ENCODE results near the gene BICD1.
"Not testable (repeated sequence)": the region's sequence is repeated elsewhere in the genome, so short reads cannot be mapped to it uniquely, and the experiment has no call there.

The BICD1 gene

DNA sequence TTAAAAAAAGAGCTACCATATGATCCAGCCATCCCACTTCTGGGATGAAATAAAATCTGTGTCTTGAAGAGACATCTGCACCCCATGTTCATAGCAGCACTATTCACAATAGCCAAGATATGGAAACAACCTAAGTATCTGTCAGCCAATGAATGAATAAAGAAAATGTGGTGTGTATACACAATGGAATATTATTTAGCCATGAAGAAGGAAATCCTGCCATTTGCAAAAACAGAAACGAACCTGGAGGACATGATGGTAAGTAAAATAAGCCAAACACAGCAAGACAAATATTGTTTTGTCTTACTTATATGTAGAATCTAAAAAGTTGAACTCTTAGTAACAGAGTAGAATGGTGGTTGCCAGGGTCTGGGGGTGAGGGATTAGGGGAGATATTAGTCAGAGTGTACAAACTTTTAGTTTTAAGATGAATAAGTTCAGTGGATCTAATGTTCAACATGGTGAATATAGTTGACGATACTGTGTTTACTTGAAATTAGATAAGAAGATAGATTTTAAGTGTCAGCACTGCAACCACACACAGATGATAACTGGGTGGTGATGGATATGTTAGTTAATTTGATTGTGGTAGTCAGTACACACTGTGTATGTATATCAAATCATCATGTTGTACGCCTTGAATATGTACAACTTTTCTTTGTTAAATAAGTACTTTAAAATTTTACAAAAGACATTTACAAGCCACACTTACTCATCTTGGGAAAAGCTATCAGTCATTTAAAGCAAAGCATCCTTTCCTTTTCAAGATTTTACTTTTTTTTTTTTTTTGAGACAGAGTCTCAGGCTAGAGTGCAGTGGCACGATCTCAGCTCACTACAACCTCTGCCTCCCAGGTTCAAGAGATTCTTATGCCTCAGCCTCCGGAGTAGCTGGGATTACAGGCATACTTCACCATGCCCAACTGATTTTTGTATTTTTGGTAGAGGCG lies 89.9 kb downstream of the BICD1 start:
- no peak for DNase-seq (ENCODE audit: low read depth)

DNA sequence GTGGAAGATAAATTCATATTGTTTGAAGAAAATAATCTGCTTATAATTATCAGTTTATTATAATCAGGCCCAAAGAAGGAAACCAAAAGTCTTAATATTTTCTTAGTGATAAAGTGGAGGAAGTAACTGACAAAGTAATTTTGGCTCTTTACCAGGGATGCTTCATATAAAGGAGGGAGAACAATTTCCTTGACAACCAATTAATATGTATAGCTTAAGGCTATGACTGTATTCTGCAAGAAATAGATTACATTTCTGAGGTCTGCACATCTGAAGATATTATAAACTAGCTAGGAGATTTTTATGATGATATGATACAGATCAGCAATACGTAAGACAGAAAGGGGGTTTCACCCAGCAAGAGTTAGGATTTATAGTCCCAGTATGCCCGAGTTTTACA lies 90.8 kb downstream of the BICD1 start:
- no peak for DNase-seq (ENCODE audit: low read depth)

DNA sequence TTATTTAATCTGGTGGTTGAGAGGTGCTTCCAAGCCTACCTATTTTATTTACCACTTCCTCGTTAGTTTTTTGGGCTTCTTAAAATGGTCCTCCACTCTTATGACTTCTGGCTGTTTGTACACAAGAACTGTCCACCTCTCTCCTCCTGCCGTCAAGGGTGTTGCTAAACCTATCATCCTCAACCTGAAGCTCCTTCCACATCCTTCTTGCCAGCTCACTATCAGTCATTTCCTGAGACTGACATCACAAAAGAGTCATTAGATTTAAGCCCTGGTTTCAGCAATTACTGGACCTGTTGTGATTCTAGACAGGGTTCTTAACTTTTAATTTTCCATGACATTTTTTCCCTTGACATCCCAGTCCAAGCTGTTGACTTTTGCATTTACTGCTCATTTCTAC lies 91.9 kb downstream of the BICD1 start:
- DNase-seq (ENCODE audit: low read depth), result no peak

DNA sequence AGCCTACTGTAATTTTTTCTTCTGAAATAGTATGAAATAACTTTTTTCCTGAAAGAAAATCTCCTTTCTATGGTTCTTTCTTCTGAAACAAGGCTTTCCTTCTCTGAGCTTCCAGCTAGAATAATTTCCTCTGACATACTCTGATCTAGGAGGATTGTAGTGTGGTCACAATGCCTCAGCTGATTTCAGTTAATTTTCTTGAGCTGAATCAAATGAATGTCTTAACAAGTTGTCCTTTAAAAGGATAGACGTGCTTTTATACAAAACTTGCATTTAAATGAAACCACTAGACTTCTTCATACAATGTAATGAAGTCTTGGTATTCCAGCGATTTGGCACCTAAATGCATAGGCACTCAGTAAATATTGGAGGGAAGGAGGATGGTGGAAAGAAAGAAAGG lies 94.4 kb downstream of the BICD1 start:
- DNase-seq (ENCODE audit: low read depth), result no peak

DNA sequence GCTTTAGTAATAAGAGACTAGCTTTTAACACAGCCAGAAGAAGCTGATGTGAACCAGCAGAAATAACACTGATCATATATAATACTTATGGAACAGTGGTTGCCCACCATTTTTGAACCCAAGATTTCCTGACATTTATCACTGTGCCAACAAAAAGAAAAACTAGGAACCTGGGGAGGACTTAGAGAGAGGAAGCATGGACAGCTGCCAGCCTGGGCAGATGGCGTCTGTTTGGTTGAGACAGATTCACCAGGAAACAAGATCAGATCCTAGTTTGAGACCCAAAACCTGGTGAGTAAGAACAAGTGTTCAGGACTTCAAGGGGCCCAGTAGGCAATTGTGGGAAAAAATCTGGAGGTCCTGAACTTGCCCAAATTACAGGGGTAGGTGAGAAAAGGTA lies 95.3 kb downstream of the BICD1 start:
- no peak for DNase-seq (ENCODE audit: low read depth)

DNA sequence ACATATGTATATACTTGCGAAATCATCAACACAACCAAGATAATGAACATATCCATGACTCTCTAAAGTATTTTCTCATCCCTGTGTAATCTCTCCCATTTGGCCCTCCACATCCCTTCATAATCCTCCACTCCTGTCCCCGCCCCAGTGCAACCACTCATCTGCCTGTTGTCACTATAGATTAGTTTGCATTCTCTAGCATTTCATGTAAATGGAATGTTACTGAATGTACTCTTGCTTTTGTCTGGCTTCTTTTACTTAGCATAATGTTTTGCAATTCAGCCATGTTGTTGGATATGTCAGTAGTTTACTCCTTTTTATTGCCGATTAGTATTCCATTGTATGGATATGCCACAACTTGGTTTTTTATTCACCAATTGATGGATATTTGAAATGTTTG lies 99.1 kb downstream of the BICD1 start:
- DNase-seq (ENCODE audit: low read depth), result no peak

DNA sequence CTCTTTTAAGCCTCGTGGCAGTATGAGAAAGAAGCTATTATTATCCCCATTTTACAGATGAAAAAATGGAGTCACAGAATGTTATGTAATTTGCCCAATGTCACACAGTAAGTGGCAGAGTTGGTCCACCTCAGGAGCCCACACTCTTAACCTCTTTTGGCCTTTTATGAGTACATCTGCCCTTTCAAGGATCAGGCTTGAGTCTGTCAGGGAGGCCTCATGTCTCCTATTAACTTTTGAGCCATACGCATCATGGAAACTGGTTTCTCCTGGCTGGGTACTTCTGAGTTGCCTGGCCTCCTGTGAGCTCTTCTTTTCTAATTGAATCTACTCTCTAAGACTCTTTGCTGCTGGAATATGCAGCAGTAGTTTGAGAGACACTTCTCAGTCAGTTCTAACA lies 101.7 kb downstream of the BICD1 start:
- no peak for DNase-seq (ENCODE audit: low read depth)

DNA sequence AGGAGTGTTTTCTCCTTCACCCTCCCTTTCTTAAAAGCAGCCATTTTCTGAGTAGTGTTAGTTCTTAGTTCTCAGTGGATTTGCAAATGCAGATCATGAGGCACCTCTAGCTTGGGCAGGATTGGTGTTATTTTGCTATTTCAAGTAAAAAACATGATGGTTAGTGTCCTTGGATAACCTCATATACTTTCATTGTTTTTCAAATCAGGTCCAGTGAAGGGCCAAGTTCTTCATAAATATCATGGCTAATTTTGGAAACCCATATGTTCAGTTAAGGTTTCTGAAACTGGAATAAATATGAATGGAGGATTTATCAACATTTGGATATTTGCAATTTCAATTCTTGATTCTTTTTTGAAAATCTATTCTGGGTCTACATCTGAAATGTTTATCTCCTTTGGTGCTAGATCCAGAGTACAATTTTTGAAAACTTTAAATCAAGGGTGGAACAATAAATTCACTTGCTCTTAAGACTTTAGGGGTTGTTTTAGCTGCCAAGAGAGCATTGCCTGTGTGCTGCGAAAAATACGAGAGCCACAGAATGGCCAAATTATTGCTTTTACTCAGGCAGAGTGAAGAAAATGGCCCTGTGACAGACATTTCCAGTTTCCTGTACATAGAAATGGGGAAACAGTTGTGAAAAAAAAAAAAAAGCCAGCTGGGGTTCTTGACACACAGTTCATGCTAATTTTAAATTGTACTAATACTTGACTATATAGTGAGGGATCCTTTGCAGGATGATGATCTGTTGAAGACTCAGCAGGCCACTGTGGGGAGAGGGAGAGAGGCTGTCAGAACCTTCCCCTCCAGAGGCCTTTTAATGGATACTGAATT lies 104.6 kb downstream of the BICD1 start:
- no peak for DNase-seq (ENCODE audit: low read depth)

DNA sequence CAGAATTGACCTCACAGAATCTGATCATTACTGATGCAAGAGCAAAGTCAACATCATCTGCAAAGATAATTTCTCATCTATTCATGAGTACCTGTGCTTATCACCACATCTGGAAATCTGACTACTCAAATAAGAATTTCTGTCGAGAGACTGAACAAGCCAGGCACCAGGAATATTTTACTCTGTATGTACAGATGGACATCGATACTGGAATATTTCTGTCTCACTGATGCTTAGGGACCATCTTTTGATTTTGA lies 105.2 kb downstream of the BICD1 start:
- no peak for DNase-seq (ENCODE audit: low read depth)

DNA sequence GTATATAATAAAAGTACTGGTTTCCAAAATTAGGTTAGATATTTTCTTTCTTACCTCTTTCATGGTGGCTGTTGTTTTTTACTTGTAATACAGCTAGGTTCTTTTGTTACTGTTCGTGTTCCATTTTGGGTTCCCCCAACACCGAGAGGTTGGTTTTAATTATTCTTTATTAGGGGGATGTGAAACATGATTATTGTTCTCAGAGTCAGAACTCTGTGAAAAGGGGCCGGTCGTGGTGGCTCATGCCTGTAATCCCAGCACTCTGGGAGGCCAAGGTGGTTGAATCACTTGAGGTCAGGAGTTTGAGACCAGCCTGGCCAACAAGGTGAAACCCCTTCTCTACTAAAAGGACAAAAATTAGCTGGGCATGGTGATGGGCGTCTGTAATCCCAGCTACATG lies 108.1 kb downstream of the BICD1 start:
- DNase-seq (ENCODE audit: low read depth), result no peak

DNA sequence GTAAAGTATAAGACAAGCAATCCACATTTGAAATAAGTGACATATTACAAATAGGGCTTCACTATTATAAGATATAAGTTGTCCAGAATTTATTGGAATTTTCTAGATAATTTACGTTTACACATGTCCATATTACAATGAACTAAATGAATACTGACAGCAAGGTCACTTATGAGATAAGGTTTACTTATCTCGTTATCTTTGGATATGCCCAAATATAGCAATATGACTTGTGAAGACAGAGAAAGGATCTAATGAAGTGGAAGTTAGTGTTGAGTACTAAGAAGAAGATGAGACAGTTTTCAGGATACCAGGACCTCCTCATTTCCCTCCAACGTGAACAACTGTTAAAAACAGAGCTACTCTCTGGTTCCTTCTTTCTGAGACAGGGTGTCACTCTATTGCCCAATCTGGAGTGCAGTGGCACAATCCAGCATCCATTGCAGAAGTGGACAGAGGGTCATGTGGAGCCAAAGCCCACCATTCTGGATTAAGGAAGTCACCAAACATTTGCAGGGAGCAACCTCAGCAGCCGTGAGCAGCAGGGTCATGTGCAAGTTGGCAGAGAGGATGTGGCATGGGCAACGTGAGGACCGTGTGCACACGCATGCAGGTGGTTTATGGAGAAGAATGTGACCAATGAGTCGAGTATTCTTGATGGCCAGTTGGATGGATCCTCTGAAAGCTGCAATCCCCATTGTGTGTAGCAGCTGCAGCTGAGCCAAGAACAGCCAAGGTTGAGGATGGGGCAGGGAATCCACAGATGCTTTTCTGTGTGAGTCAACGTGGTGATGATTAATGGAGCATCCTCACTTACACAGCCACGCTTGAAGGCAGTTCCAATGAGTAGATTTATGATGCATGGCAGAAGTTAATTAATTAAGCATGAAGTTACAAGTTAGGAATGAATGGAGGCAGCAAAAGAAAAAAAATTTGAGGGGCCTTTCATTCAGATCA lies 111.0 kb downstream of the BICD1 start:
- no peak for DNase-seq (ENCODE audit: low read depth)

DNA sequence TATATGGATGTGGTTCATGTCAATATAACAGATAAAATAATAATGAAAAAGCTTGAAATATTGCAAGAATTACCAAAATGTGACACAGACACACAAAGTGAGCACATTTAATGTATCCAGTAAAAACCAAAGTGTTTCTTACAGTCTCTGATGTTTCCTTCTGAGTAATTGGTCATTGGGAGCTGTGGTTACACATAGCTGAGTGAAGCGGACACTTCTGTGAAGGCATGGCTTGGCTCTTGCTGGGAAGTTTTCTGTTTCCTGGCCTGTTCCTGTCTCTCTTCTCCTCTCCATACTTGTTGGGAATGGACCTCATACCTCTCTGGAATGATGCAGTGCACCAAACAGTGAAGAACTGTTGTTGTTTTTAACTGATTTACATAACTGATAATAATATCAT lies 117.3 kb downstream of the BICD1 start:
- no peak for DNase-seq (ENCODE audit: low read depth)

DNA sequence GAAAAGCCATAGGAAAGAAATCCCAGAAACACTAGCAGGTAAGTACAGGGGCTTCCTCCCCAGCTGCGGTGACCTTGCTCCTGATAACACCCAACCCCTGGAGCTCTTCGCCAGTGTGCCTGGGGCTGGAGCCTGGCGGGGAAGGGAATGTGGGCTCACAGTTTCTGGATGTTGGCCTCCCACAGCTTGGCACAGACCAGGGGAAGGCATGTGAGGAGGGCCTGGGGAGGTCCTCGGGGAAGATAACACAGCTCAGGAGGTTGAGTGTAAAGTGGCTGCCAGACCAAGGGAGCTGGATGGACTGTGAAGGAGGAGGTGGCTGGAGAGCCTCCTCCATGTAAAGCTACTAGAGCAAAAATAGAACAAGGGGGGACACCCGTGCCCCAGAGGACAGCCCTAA lies 120.1 kb downstream of the BICD1 start:
- no peak for DNase-seq (ENCODE audit: low read depth)

DNA sequence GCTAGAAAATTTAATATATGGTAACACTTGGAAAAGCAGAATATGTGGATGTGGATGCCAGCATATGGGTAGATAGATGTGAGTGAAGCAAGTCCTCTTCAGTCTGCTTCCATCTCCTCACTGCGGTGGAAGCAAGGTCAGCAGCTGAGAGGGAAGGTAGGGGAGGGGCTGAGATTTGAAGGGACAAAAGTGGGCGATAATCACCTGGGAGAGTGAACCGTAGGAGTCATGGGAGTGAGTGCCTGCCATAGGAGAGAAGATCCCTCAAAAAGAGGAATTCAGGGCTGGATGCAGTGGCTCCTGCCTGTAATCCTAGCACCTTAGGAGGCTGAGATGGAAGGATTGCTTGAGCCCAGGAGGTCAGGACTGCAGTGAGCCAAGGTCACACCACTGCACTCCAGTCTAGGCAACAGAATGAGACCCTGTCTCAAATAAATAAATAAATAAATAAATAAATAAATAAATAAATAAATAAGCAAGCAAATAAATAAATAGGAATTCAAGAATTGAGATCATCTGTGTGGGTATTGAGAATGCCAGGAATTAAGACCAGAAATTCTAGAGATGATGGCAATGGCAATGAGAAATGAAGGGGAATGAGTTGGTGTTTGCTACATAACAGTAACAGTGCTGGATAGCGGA lies 123.4 kb downstream of the BICD1 start:
- DNase-seq (ENCODE audit: low read depth), result no peak

DNA sequence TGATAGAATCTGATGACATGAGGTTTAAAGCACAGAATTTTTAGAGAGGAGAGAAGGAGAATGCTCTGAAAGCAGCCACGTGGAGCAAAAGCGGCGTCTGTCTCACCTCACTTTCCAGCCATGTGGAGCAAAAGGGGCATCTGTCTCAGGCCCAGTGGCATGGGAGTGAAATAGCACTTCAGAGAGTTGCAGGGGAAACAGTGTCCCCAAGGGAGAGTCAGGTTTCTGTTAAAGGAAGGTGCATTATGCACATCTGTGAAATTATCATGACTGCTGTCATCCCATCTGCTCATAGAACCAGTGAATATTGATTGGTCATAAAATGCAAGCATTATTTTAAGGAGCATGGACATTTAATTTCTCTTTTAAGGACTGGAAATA lies 124.0 kb downstream of the BICD1 start:
- no peak for DNase-seq (ENCODE audit: low read depth)

DNA sequence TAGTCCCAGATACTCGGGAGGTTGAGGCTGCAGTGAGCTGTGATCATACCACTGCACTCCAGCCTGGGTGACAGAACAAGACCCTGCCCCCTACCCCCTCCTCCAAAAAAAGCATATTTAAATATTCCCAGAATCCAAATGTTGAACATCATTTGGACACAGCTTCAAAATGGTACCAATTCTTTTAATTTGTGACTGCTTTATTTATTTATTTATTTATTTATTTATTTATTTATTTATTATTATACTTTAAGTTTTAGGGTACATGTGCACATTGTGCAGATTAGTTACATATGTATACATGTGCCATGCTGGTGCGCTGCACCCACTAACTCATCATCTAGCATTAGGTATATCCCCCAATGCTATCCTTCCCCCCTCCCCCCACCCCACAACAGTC lies 124.7 kb downstream of the BICD1 start:
- not testable (repeated sequence) for DNase-seq (ENCODE audit: low read depth)

DNA sequence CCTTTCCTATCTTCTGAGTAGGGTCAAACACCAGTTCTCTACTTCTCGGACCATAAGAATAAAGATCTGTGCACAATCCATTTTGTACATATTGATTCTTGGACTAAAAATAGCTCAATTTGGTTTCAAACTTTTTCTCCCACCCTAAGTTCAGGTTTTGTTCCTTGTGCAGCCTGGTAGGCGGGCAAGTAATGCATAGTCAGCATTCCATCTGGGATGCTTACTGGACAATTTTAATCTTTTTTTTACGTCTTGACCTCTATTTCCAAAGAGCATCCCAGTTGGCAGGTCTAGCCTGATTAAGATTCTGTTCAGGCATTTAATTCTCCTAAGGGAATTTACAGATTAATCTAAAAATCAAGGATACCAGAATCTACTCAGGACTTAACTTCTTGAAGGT lies 126.9 kb downstream of the BICD1 start:
- DNase-seq (ENCODE audit: low read depth), result no peak

DNA sequence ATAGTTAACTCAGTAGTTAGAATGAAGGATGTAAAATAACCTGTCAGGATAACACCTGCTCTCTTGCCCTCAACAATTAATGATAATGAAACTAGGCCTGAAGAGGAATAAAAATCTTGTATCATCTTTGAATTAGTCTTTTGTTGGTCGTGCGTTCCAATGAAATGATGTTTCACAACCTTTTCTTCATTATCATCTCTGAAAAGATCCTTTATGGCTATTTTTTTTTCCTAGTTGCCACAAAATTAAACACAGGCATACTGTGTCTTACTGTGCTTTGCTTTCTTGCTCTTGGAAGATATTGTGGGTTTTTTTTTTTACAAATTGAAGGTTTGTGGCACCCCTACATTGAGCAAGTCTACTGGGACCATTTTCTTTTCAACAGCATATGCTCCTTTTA lies 128.6 kb downstream of the BICD1 start:
- no peak for DNase-seq (ENCODE audit: low read depth)

DNA sequence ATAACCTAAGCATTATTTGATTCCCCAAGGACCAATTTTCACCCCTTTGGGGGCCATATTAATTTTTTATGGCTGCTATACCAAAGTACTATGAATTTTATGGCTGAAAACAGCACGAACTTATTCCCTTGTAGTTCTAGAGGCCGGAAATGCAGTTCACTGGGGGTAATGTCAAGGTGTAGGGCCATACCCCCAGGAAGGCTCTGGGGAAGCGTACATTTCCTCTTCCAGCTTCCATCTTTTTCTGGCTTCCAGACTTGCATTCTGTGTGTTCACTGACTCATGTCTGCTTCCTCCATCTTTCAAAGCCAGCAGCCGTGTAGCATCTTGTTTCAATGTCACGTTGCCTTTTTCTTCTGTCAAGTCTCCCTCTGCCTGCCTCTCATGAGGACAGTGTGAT lies 133.5 kb downstream of the BICD1 start:
- no peak for DNase-seq (ENCODE audit: low read depth)

DNA sequence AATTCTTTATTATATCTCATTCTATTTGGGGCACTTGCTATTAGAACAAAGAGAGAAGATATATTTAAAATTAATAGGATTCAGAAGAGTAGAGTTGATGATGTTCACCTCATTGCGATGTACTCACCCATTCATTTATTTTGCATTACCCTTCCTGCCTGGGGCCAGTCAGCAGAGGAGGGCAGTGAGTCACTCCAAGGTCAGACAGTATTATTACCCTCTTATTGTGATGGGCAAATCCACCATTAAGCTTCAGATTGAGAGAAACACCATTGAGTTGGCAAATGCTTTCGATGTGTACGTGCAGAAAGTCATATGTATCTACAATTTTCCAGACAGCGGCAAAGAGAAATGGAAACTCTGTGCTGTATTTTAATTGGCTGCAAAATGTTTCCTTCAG lies 134.2 kb downstream of the BICD1 start:
- DNase-seq (ENCODE audit: low read depth), result no peak

DNA sequence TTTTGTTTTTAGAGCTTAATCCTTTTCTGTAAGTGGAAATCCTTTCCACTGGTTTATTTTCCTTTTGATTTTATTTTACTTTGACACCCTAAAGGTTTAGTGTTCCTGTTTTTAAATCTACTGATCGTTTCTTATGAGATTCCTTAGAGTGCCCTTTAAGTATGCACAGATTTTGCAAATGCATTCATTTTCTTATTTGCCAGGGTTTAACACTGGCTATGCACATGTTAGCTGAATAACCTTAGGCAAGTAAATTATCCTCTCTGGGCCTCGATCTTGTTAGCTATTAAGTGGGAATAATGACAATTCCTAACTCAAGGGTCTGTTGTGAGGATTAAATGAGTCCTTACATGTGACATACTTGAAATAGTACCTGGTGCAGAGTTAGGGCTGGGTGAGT lies 136.0 kb downstream of the BICD1 start:
- no peak for DNase-seq (ENCODE audit: low read depth)
